ENCODE measurements around the gene CXorf66.

GRCh38 chrX:139933904-139934303 is 31.4 kb downstream of the CXorf66 start:
- TF ChIP-seq CTCF (IDR thresholded peaks at IDR 0.05; ENCODE audit: low read depth, low read length): no peak
- TF ChIP-seq EZH2phosphoT487 (IDR thresholded peaks at IDR 0.05; ENCODE audit: low read depth): no peak
